SK-N-SH treated with all-trans-retinoic acid at 6 μM for 48 hours (cell line): ENCODE measurements around the gene PHF2.

Source experiments
- ATAC-seq: fragments of 200-7000 bp; cut with Tn5 transposase; 3 replicates; pipeline ENCODE4 v1.9.1; 2020; ENCODE audit warnings: mild to moderate bottlenecking, moderate library complexity
- ARNTL ChIP-seq: fragments of 450-650 bp; formaldehyde crosslinking; IDR thresholded peaks from 2 replicates; pipeline ENCODE4 v1.5.0; 2020; ENCODE audit warnings: low read depth, mild to moderate bottlenecking, moderate library complexity, borderline replicate concordance
- BACH2 ChIP-seq: fragments of 250-450 bp; sonication (Bioruptor Pico); IDR thresholded peaks from 2 replicates; pipeline ENCODE4 v1.9.0; 2021; ENCODE audit warnings: mild to moderate bottlenecking, borderline replicate concordance
- CSDC2 ChIP-seq: fragments of 250-450 bp; sonication (Bioruptor Pico); IDR thresholded peaks from 2 replicates; pipeline ENCODE4 v1.5.0; 2020; ENCODE audit warnings: mild to moderate bottlenecking, moderate library complexity
- ESRRG ChIP-seq: fragments of 250-450 bp; sonication (Bioruptor Pico); IDR thresholded peaks from 2 replicates; pipeline ENCODE4 v1.6.1; 2021; ENCODE audit warnings: mild to moderate bottlenecking
- GLIS3 ChIP-seq: fragments of 250-450 bp; sonication (Bioruptor Pico); IDR thresholded peaks from 2 replicates; pipeline ENCODE4 v1.5.0; 2020; ENCODE audit warnings: mild to moderate bottlenecking, moderate library complexity
- ISL1 ChIP-seq: fragments of 250-450 bp; sonication (Bioruptor Pico); IDR thresholded peaks from 2 replicates; pipeline ENCODE4 v2.1.2; 2022; ENCODE audit warnings: mild to moderate bottlenecking, moderate library complexity
- OSR1 ChIP-seq: fragments of 250-450 bp; sonication (Bioruptor Pico); IDR thresholded peaks from 2 replicates; pipeline ENCODE4 v1.8.0; 2022; ENCODE audit warnings: moderate library complexity, mild to moderate bottlenecking, inconsistent platforms
- PPARA ChIP-seq: fragments of 250-450 bp; sonication (Bioruptor Pico); IDR thresholded peaks from 2 replicates; pipeline ENCODE4 v1.5.0; 2020; ENCODE audit warnings: mild to moderate bottlenecking, borderline replicate concordance
- RARB ChIP-seq: fragments of 250-450 bp; sonication (Bioruptor Pico); IDR thresholded peaks from 2 replicates; pipeline ENCODE4 v1.8.0; 2021; ENCODE audit warnings: mild to moderate bottlenecking, moderate library complexity
- SNAI2 ChIP-seq: fragments of 250-450 bp; sonication (Bioruptor Pico); IDR thresholded peaks from 2 replicates; pipeline ENCODE4 v1.5.0; 2020; ENCODE audit warnings: mild to moderate bottlenecking, moderate library complexity
- TOX ChIP-seq: fragments of 250-450 bp; sonication (Bioruptor Pico); IDR thresholded peaks from 2 replicates; pipeline ENCODE4 v1.8.0; 2021; ENCODE audit warnings: mild to moderate bottlenecking, moderate library complexity, borderline replicate concordance
- ZC3H10 ChIP-seq: fragments of 250-450 bp; sonication (Bioruptor Pico); IDR thresholded peaks from 2 replicates; pipeline ENCODE4 v1.5.1; 2021; ENCODE audit warnings: mild to moderate bottlenecking, moderate library complexity
- ZFP3 ChIP-seq: fragments of 250-450 bp; sonication (Bioruptor Pico); IDR thresholded peaks from 2 replicates; pipeline ENCODE4 v1.5.0; 2020; ENCODE audit warnings: mild to moderate bottlenecking, moderate library complexity
- ZFP30 ChIP-seq: fragments of 450-650 bp; formaldehyde crosslinking; IDR thresholded peaks from 2 replicates; pipeline ENCODE4 v1.5.0; 2022; ENCODE audit warnings: mild to moderate bottlenecking, moderate library complexity
- ZNF565 ChIP-seq: fragments of 450-650 bp; formaldehyde crosslinking; conservative IDR thresholded peaks from 2 replicates; pipeline ENCODE4 v1.5.0; 2020; ENCODE audit warnings: low read depth, mild to moderate bottlenecking, moderate library complexity
- ZNF70 ChIP-seq: fragments of 450-650 bp; formaldehyde crosslinking; IDR thresholded peaks from 2 replicates; pipeline ENCODE4 v1.5.0; 2020; ENCODE audit warnings: mild to moderate bottlenecking, moderate library complexity
- ZNF8 ChIP-seq: fragments of 450-650 bp; formaldehyde crosslinking; IDR thresholded peaks from 2 replicates; pipeline ENCODE4 v1.5.0; 2020; ENCODE audit warnings: mild to moderate bottlenecking, moderate library complexity
- TF ChIP-seq, protein P1 (sequence below): fragments of 250-450 bp; sonication (Bioruptor Pico); IDR thresholded peaks from 2 replicates; pipeline ENCODE4 v1.5.0; 2020; ENCODE audit warnings: mild to moderate bottlenecking, moderate library complexity
- TF ChIP-seq, protein P2 (sequence below): fragments of 250-450 bp; sonication (Bioruptor Pico); IDR thresholded peaks from 2 replicates; pipeline ENCODE4 v1.8.0; 2020; ENCODE audit warnings: mild to moderate bottlenecking, moderate library complexity, borderline replicate concordance
- TF ChIP-seq, protein P3 (sequence below): fragments of 250-450 bp; sonication (Bioruptor Pico); IDR thresholded peaks from 2 replicates; pipeline ENCODE4 v1.5.1; 2021; ENCODE audit warnings: mild to moderate bottlenecking, moderate library complexity
- TF ChIP-seq, protein P4 (sequence below): fragments of 250-450 bp; sonication (Bioruptor Pico); IDR thresholded peaks from 2 replicates; pipeline ENCODE4 v1.5.1; 2020; ENCODE audit warnings: low read depth, mild to moderate bottlenecking, moderate library complexity
- TF ChIP-seq, protein P5 (sequence below): fragments of 250-450 bp; sonication (Bioruptor Pico); IDR thresholded peaks from 2 replicates; pipeline ENCODE4 v1.8.0; 2021; ENCODE audit warnings: low read depth, mild to moderate bottlenecking, moderate library complexity, borderline replicate concordance

The PHF2 gene

DNA sequence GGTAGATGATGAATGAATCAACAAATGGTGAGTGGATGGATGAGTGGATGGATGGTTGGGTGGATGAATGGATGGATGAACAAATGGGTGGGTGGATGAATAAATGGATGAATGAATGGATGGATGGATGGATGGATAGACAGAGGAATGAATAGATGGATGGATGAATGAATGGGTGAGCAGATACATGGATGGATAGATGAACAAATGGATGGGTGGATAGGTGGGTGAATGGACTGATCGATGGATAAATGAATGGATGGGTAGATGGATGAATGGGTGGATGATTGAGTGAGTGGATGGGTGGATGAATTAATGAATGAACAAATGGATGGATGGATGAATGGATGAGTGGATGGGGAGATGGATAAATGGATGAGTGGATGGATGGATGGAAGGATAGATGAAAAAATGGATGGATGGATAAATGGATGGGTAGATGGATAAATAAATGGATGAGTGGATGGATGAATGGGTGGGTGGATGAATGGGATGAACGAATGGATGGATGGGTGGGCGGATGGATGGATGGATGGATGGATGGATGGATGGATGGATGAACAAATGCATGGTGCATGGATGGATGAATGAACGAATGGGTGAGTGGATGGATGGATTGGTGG is 85.7 kb downstream of the PHF2 start:
- no peak for ATAC-seq
- no peak for TF ChIP-seq SNAI2 (CRISPR knock-in tag)
- no peak for TF ChIP-seq TOX
- no peak for TF ChIP-seq ZNF565 (CRISPR knock-in tag)
- no peak for TF ChIP-seq ARNTL (CRISPR knock-in tag)
- TF ChIP-seq BACH2 = no peak
- TF ChIP-seq, protein P1, sequence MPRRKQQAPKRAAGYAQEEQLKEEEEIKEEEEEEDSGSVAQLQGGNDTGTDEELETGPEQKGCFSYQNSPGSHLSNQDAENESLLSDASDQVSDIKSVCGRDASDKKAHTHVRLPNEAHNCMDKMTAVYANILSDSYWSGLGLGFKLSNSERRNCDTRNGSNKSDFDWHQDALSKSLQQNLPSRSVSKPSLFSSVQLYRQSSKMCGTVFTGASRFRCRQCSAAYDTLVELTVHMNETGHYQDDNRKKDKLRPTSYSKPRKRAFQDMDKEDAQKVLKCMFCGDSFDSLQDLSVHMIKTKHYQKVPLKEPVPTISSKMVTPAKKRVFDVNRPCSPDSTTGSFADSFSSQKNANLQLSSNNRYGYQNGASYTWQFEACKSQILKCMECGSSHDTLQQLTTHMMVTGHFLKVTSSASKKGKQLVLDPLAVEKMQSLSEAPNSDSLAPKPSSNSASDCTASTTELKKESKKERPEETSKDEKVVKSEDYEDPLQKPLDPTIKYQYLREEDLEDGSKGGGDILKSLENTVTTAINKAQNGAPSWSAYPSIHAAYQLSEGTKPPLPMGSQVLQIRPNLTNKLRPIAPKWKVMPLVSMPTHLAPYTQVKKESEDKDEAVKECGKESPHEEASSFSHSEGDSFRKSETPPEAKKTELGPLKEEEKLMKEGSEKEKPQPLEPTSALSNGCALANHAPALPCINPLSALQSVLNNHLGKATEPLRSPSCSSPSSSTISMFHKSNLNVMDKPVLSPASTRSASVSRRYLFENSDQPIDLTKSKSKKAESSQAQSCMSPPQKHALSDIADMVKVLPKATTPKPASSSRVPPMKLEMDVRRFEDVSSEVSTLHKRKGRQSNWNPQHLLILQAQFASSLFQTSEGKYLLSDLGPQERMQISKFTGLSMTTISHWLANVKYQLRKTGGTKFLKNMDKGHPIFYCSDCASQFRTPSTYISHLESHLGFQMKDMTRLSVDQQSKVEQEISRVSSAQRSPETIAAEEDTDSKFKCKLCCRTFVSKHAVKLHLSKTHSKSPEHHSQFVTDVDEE (CRISPR knock-in tag) = no peak
- no peak for TF ChIP-seq ESRRG (CRISPR knock-in tag)
- TF ChIP-seq ZFP3 (CRISPR knock-in tag) = no peak
- no peak for TF ChIP-seq PPARA
- no peak for TF ChIP-seq ZC3H10 (CRISPR knock-in tag)
- TF ChIP-seq RARB (CRISPR knock-in tag) = no peak
- TF ChIP-seq, protein P2, sequence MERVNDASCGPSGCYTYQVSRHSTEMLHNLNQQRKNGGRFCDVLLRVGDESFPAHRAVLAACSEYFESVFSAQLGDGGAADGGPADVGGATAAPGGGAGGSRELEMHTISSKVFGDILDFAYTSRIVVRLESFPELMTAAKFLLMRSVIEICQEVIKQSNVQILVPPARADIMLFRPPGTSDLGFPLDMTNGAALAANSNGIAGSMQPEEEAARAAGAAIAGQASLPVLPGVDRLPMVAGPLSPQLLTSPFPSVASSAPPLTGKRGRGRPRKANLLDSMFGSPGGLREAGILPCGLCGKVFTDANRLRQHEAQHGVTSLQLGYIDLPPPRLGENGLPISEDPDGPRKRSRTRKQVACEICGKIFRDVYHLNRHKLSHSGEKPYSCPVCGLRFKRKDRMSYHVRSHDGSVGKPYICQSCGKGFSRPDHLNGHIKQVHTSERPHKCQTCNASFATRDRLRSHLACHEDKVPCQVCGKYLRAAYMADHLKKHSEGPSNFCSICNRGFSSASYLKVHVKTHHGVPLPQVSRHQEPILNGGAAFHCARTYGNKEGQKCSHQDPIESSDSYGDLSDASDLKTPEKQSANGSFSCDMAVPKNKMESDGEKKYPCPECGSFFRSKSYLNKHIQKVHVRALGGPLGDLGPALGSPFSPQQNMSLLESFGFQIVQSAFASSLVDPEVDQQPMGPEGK (CRISPR knock-in tag) = no peak
- no peak for TF ChIP-seq ZNF70 (CRISPR knock-in tag)
- no peak for TF ChIP-seq OSR1 (CRISPR knock-in tag)
- TF ChIP-seq, protein P3, sequence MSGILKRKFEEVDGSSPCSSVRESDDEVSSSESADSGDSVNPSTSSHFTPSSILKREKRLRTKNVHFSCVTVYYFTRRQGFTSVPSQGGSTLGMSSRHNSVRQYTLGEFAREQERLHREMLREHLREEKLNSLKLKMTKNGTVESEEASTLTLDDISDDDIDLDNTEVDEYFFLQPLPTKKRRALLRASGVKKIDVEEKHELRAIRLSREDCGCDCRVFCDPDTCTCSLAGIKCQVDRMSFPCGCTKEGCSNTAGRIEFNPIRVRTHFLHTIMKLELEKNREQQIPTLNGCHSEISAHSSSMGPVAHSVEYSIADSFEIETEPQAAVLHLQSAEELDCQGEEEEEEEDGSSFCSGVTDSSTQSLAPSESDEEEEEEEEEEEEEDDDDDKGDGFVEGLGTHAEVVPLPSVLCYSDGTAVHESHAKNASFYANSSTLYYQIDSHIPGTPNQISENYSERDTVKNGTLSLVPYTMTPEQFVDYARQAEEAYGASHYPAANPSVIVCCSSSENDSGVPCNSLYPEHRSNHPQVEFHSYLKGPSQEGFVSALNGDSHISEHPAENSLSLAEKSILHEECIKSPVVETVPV (CRISPR knock-in tag) = no peak

DNA sequence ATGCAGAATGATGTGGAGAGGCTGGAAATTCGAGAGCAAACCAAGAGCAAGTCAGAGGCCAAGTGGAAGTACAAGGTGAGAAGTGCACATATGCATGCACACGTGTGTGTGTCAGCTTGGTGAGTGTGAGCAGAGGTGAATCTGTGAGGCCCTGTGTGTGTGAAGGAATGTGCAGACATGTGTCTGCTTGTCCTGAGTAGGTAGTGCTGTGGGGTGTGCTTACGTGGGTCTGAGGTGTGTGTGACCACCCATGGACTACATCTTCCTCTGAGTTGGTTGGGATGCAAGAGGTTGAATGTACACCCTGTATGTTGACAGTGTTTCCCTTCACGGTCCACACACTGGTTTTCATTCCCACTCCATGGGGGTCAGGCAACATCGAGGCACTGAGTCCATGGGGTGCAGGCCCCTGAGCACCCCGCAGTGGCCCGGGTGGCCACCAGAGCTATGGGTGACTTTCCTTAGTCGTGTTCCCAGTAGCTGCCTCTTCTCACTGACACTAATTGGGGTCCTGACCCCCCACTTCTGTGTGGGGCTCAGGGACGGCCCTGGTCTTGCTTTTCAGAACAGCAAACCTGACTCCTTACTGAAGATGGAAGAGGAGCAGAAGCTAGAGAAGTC is 86.7 kb downstream of the PHF2 start:
- TF ChIP-seq ZNF565 (CRISPR knock-in tag) (no peak), ZC3H10 (CRISPR knock-in tag) (no peak), ZNF8 (CRISPR knock-in tag) (no peak), ESRRG (CRISPR knock-in tag) (no peak), ZFP30 (CRISPR knock-in tag) (no peak), ZNF70 (CRISPR knock-in tag) (no peak), TOX (no peak), ZFP3 (CRISPR knock-in tag) (no peak), ISL1 (CRISPR knock-in tag) (no peak), ARNTL (CRISPR knock-in tag) (no peak), SNAI2 (CRISPR knock-in tag) (no peak), CSDC2 (CRISPR knock-in tag) (no peak), RARB (CRISPR knock-in tag) (no peak), PPARA (no peak), GLIS3 (no peak)
- TF ChIP-seq, protein P4, sequence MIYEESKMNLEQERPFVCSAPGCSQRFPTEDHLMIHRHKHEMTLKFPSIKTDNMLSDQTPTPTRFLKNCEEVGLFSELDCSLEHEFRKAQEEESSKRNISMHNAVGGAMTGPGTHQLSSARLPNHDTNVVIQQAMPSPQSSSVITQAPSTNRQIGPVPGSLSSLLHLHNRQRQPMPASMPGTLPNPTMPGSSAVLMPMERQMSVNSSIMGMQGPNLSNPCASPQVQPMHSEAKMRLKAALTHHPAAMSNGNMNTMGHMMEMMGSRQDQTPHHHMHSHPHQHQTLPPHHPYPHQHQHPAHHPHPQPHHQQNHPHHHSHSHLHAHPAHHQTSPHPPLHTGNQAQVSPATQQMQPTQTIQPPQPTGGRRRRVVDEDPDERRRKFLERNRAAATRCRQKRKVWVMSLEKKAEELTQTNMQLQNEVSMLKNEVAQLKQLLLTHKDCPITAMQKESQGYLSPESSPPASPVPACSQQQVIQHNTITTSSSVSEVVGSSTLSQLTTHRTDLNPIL = no peak
- TF ChIP-seq, protein P3 (CRISPR knock-in tag) = no peak
- TF ChIP-seq, protein P2 (CRISPR knock-in tag) = no peak
- TF ChIP-seq, protein P5, sequence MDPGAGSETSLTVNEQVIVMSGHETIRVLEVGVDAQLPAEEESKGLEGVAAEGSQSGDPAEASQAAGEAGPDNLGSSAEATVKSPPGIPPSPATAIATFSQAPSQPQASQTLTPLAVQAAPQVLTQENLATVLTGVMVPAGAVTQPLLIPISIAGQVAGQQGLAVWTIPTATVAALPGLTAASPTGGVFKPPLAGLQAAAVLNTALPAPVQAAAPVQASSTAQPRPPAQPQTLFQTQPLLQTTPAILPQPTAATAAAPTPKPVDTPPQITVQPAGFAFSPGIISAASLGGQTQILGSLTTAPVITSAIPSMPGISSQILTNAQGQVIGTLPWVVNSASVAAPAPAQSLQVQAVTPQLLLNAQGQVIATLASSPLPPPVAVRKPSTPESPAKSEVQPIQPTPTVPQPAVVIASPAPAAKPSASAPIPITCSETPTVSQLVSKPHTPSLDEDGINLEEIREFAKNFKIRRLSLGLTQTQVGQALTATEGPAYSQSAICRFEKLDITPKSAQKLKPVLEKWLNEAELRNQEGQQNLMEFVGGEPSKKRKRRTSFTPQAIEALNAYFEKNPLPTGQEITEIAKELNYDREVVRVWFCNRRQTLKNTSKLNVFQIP (CRISPR knock-in tag) = no peak
- ATAC-seq = no peak
